Skeletal muscle satellite cell (primary cell): ENCODE measurements around the gene ATP11A.

ENCODE experiments used
- H3K27me3 ChIP-seq: 2 replicates; pipeline ENCODE4 v1.7.0; 2013; ENCODE audit warnings: low read length; ENCODE audit not compliant: control insufficient read depth, insufficient read depth
- H3K36me3 ChIP-seq: 2 replicates; pipeline ENCODE4 v1.7.0; 2013; ENCODE audit warnings: mild to moderate bottlenecking, control low read depth, low read length; ENCODE audit not compliant: insufficient read depth
- H3K4me1 ChIP-seq: 2 replicates; pipeline ENCODE4 v1.7.0; 2013; ENCODE audit warnings: low read length; ENCODE audit not compliant: control insufficient read depth, insufficient read depth
- H3K4me2 ChIP-seq: 2 replicates; pipeline ENCODE4 v1.7.0; 2013; ENCODE audit warnings: mild to moderate bottlenecking, low read length
- H3K4me3 ChIP-seq: 2 replicates; pipeline ENCODE4 v1.7.0; 2013; ENCODE audit warnings: low read length
- H3K9ac ChIP-seq: 2 replicates; pipeline ENCODE4 v1.7.0; 2013; ENCODE audit warnings: mild to moderate bottlenecking, low read depth, low read length, moderate library complexity
- H3K9me3 ChIP-seq: replicated peaks from 2 replicates; pipeline ENCODE4 v1.7.0; 2013; ENCODE audit warnings: mild to moderate bottlenecking, control low read depth, low read length

ATP11A gene

DNA sequence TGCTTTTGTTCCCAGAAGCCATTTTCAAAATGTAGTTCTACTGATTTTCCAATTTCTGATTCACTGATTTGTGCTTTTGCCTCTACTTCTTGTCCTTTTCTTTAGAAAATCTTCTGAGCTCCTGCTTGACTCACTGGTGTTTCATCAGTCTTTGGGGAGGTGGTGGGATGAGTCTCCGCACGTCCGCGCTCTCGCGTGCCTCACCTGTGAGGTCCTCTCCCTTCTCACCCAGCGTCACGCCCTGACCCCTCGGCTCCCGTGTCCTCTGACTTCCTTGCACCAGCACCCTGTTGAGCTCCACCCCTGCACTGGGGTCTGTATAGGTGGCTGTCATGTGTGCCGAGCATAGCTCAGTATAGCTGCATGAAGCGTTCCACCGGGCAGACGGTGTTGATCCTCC, 226.5 kb downstream of the ATP11A start:
- Histone ChIP-seq H3K9me3 (no peaks in the 10 kb centered on the region), H3K4me2 (no peak overlapping the region), H3K9ac (no peak overlapping the region), H3K36me3 (no peaks in the 10 kb centered on the region), H3K4me3 (no peak overlapping the region), H3K4me1 (no peaks in the 10 kb centered on the region), H3K27me3 (peaks cover 67% of the 10 kb centered on the region)

DNA sequence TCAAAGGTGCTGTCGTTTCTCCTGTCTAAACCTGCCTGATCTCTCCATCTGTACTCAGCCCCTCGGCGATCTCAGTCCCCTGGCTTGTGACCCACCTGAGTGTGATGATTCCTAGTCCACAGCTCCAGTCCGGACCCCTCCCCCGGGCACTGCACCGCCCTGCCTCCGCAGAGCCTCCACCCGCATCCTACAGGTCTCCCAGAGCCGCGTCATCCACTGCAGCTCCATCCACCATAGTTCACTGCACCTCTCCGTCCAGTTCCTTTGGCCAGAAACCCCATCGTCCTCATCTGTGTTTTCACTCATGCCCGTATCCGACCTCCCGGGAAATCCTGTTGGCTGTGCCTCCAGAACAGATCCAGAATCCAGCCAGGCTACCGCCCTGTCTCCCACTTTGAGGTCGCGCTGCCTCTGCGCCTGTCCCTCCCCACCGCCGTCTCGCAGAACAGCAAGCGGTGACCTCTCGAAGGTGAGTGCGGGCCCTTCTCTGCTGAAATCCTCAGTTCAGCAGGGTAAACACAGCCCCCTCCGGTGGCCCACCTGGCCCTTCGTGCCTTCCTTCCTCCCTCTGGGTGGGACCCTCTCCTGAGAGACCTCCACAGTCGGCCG, 227.3 kb downstream of the ATP11A start:
- H3K36me3 ChIP-seq, result no peaks in the 10 kb centered on the region
- H3K9ac ChIP-seq, result no peak overlapping the region
- H3K9me3 ChIP-seq, result no peaks in the 10 kb centered on the region
- no peaks in the 10 kb centered on the region for H3K4me1 ChIP-seq
- H3K4me2 ChIP-seq, result no peak overlapping the region
- H3K4me3 ChIP-seq, result no peak overlapping the region
- peaks cover 68% of the 10 kb centered on the region for H3K27me3 ChIP-seq

DNA sequence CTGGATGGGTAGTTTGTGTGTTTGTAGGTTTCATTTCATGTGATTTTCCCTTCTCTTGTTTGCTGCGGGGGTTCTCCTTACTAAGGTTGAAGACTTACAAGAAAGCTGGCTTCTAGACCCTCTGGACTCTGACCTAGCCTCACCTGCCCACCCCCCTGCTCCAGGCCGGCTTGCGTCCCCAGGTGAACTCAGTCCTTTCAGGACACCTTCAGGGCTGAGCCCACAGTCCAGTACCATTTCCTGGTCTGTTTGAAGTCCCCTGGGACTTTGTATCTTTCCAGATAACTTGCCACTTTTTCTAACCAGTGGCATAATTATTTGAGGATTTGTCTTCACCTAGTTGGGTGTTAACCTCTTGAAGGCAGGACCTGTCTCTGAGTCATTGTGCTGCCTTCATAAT, 227.9 kb downstream of the ATP11A start:
- H3K9ac ChIP-seq, result no peak overlapping the region
- H3K36me3 ChIP-seq, result no peaks in the 10 kb centered on the region
- no peaks in the 10 kb centered on the region for H3K4me1 ChIP-seq
- no peak overlapping the region for H3K4me3 ChIP-seq
- peaks cover 72% of the 10 kb centered on the region for H3K27me3 ChIP-seq
- no peaks in the 10 kb centered on the region for H3K9me3 ChIP-seq
- H3K4me2 ChIP-seq, result no peak overlapping the region

DNA sequence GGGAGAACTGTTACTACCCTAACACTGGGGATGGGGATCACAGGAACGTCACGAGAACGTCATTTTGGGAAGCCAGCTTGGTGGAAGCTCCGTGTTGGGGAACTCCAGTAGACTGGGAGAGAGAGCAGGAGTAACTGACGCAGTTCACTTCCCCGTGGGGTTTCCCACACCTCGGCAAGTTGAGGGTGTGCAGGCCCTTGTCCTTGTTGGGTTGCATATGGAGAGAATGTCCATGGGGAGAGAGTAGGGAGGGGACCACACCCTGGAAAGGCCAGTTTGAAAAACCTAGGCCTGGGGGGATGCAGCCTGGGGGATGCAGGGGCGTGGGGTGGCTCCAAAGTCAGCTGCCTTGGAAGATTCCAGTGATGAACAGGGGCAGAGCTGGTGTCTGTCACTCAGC, 228.4 kb downstream of the ATP11A start:
- no peak overlapping the region for H3K4me2 ChIP-seq
- H3K4me1 ChIP-seq, result no peaks in the 10 kb centered on the region
- H3K9me3 ChIP-seq, result no peaks in the 10 kb centered on the region
- no peak overlapping the region for H3K4me3 ChIP-seq
- H3K27me3 ChIP-seq, result peaks cover 70% of the 10 kb centered on the region
- no peak overlapping the region for H3K9ac ChIP-seq
- no peaks in the 10 kb centered on the region for H3K36me3 ChIP-seq

DNA sequence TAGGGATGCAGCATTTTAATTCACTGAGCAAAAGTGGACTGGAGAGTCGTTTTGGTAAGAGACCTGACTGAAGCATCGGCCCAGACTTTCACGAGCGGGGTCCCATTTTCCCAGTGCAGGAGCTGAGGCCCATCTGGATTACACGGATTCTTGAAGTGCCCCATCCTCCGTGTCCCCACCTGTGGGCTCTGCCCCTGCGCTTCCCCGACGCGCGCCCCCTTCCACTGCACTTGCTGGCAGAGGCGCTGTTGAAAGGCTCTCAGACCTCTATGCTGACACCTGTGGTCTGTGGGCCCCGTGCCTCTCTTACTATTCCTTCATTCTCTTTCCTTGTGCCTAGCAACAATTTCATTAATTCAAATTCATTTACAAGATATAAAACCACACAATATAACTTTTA, 228.9 kb downstream of the ATP11A start:
- H3K4me1 ChIP-seq, result no peaks in the 10 kb centered on the region
- peaks cover 67% of the 10 kb centered on the region for H3K27me3 ChIP-seq
- H3K36me3 ChIP-seq, result no peaks in the 10 kb centered on the region
- no peak overlapping the region for H3K9ac ChIP-seq
- H3K4me2 ChIP-seq, result no peak overlapping the region
- no peak overlapping the region for H3K4me3 ChIP-seq
- H3K9me3 ChIP-seq, result no peaks in the 10 kb centered on the region

DNA sequence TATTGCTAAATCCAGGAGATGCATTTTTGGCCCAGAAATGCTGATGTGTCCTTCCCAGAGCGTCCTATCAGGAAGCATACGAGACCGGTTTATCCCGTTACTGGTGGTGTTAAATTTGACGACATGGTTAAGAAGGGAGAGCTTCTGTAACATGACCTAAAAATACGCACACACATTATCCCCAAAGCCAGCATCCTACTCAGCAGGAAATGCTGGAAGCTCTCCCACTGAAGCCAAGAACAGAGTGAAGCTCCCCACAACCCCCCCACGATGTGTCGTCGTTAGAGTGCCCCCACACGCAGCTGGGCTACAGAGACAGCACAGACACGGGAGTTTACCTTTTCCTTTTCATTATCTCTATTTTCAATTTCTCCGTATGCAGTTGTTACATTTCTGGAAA, 234.1 kb downstream of the ATP11A start:
- H3K4me1 ChIP-seq, result no peaks in the 10 kb centered on the region
- no peak overlapping the region for H3K9ac ChIP-seq
- H3K27me3 ChIP-seq, result peaks cover 68% of the 10 kb centered on the region
- H3K4me2 ChIP-seq, result no peak overlapping the region
- H3K9me3 ChIP-seq, result no peaks in the 10 kb centered on the region
- no peak overlapping the region for H3K4me3 ChIP-seq
- H3K36me3 ChIP-seq, result no peaks in the 10 kb centered on the region

DNA sequence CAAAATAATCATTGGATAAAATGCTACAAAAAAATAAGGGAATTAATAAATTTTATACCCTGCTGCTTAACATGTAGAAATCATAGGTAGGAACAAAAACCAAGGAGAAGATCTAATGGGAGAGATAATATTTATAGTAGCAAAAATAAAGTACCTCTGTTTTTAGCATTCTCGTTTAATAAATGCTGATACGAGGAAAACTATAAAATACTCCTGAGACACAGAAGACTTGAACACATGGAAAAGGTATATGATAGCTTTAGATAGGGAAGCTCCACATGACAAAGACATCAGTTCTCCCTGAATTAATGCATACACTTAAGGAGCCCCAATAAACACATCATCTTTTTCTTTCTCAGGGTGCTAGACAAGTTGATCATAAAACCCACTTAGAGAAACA, 234.5 kb downstream of the ATP11A start:
- Histone ChIP-seq H3K27me3 (peaks cover 72% of the 10 kb centered on the region), H3K9ac (no peak overlapping the region), H3K4me3 (no peak overlapping the region), H3K4me2 (no peak overlapping the region), H3K4me1 (no peaks in the 10 kb centered on the region), H3K9me3 (no peaks in the 10 kb centered on the region), H3K36me3 (no peaks in the 10 kb centered on the region)

DNA sequence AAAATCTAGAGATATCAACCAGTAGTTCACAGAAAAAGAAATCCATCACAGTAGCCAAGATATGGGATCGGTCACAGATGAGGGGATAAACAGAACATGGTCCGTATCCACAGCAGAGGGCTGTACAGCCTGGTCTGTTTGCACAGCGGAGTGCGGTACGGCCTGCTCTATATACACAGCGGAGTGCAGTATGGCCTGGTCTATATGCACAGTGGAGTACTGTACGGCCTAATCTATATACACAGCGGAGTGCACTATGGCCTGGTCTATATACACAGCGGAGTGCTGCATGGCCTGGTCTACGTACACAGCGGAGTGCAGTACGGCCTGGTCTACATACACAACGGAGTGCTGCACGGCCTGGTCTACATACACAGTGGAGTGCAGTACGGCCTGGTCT, 236.2 kb downstream of the ATP11A start:
- Histone ChIP-seq H3K4me2 (no peak overlapping the region), H3K9me3 (no peaks in the 10 kb centered on the region), H3K4me1 (no peaks in the 10 kb centered on the region), H3K4me3 (no peak overlapping the region), H3K27me3 (peaks cover 74% of the 10 kb centered on the region), H3K9ac (no peak overlapping the region), H3K36me3 (no peaks in the 10 kb centered on the region)

DNA sequence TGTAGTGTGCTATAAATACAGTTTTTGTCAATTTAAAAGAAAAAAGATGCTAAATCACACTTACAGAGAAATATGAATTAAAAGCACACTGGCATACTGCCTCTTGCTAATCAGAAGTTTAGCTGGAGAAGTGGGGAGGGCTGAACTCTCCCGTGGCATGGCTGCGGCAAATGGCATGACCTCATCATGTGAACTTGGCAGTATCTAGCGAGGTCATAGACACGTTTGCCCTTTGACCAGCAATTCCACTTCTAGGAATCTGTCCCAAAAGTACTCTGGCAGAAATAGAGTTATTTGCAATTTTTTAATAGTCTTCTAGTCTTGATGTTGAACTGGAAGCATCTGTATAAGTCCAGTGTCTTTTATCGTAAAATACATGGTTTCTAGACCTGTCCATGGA, 237.2 kb downstream of the ATP11A start:
- no peak overlapping the region for H3K4me3 ChIP-seq
- no peak overlapping the region for H3K4me2 ChIP-seq
- H3K9ac ChIP-seq, result no peak overlapping the region
- peaks cover 70% of the 10 kb centered on the region for H3K27me3 ChIP-seq
- no peaks in the 10 kb centered on the region for H3K36me3 ChIP-seq
- H3K9me3 ChIP-seq, result no peaks in the 10 kb centered on the region
- no peaks in the 10 kb centered on the region for H3K4me1 ChIP-seq

DNA sequence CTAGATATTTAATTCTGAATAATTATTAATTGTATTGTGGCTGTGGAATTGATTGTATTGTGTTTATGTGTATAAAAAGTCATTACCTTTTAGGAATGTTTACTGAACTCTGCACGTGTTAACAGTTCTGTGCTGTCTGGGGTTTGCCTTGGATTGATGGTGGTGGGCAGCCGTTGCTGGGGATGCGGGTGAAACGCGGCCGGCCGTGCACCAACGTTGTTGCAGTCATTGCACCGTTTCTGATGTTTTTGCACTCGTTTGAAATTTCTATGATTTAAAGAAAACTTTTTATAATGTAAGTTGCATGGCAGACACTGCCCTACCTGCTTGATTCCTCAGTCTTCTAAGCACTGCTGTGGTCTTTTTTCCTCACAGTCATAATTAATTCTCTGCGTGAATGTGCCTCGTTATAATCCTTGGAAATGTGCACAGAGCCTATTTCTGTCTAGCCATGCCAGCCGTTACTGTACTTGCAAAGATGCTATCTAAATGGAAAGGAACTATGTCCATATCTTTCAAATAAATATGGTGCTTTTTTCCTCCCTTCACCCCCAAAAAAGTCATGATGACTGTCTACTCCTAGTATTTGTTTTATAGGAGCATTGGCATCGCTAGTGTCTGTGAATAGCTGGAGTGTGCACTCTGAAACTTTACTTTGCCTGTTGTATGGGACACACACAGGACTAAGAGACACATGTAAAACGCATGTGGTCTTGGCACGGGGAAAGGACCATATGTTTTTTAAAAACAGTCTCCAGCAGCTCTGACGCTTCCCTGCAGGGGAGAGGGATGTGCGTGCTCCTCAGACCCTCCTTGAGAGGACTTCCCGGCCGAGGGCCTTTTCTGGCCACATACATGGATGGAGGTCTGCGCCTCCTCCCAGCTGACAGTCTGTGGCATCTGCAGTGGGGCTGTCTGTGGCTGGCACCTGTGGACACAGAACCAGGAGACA, 238.5 kb downstream of the ATP11A start:
- no peak overlapping the region for H3K4me3 ChIP-seq
- H3K9me3 ChIP-seq, result no peaks in the 10 kb centered on the region
- no peak overlapping the region for H3K9ac ChIP-seq
- H3K27me3 ChIP-seq, result peaks cover 60% of the 10 kb centered on the region
- H3K36me3 ChIP-seq, result no peaks in the 10 kb centered on the region
- no peaks in the 10 kb centered on the region for H3K4me1 ChIP-seq
- no peak overlapping the region for H3K4me2 ChIP-seq

DNA sequence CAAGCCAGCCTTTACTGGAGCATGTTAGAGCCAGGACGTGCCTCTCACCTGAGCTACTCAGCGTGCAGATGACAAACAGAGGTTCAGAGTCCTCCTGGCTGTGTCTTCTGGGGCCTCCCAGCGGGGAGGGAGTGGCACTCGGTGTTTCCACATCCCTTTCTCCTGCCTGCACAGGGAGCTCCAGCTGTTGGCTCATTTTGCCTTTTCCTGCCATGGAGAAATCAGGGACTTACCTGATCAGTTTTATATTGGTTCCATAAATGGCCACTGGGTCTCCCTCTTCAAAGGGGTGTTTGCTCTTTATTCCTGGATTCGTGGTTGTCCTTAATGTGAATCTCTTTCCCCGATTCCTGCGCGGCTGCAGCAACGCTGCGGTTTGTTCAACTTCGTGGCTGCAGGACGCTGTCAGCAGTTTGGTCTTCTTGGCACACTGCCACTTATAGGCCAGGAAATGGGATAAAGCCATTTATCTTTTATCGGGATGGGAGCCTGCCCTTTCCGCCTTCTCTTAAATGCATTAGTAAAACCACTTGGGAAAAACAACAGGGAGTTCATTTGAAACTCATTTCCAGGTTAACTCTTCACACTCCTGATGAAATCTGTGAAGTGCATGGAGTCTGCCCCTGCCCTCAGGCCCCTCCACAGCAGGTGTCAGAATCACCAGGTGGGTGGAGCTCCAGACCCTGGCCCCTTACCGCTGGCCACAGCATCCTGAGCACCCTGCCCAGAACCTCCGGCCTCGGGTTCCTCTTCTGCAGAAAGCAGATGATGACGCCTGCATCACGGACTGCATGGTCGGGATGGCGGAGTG, 239.3 kb downstream of the ATP11A start:
- Histone ChIP-seq H3K4me1 (no peaks in the 10 kb centered on the region), H3K36me3 (no peaks in the 10 kb centered on the region), H3K27me3 (peaks cover 53% of the 10 kb centered on the region), H3K4me2 (no peak overlapping the region), H3K9ac (no peak overlapping the region), H3K9me3 (no peaks in the 10 kb centered on the region), H3K4me3 (no peak overlapping the region)
